ENCODE data around the gene COL5A3. TPM values are rescaled to one million over a fixed set of nuclear protein-coding genes. Genes with fewer than 3 reads are reported as not detected.

Gene COL5A3
- total and polyA plus RNA-seq, 4 donors, result 0.14 to 4.9 (median 0.76) TPM

DNA sequence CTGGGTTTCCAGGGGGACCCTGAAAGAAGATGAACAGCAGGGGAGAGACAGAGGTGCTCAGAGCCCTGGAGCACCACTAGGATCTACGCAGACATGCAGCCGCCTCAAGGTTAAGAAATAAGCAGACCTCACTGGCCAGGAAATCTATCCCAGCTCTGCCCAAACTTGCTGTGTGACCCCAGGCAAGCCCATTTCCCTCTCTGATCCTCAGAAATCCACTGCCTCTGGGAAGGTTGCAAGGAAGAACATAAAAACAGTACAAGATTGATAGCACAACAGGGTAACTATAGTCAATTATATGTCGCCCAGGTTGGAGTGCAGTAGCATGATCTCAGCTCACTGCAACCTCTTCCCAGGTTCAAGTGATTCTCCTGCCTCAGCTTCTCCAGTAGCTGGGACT is 20.8 kb downstream of the COL5A3 start:
- no peaks in the 10 kb centered on the region for H3K27me3 ChIP-seq (ENCODE audit: control insufficient read depth in 4 of 4, insufficient read depth in 4 of 4, low read length in 3 of 4)
- no peak overlapping the region for H3K4me3 ChIP-seq (ENCODE audit: low read depth in 1 of 3, low read length in 3 of 3)
- no peak for DNase-seq (ENCODE audit: low spot score)
- WGBS, result 95% methylated on average over 3 of the region's 3 CpGs
- no peak overlapping the region for H3K27ac ChIP-seq (ENCODE audit: low read depth in 1 of 2, low read length in 2 of 2)
- no peak overlapping the region for H3K9ac ChIP-seq (ENCODE audit: low read depth in 1 of 2, low read length in 2 of 2)
- H3K4me1 ChIP-seq (ENCODE audit: control insufficient read depth in 4 of 4, insufficient read depth in 4 of 4, low read length in 3 of 4), result peaks cover 0 to 3% (median 0%) of the 10 kb centered on the region in 4 donors
- H3K9me3 ChIP-seq (ENCODE audit: control insufficient read depth in 4 of 4, low read length in 3 of 4), result no peaks in the 10 kb centered on the region
- H3K36me3 ChIP-seq (ENCODE audit: control insufficient read depth in 4 of 4, insufficient read depth in 3 of 4, low read depth in 1 of 4, low read length in 3 of 4), result peaks cover 0 to 3% (median 0%) of the 10 kb centered on the region in 4 donors
- TF ChIP-seq RAD21 (IDR thresholded peaks at IDR 0.05) (no peak), HNF4G (IDR thresholded peaks at IDR 0.05) (no peak), NR2F2 (IDR thresholded peaks at IDR 0.05) (no peak), TAF1 (conservative IDR thresholded peaks at IDR 0.05) (no peak), EGR1 (IDR thresholded peaks at IDR 0.05; ENCODE audit: low read depth in 2 of 2) (no peak), RXRA (IDR thresholded peaks at IDR 0.05) (no peak), YY1 (IDR thresholded peaks at IDR 0.05) (no peak), FOXA1 (IDR thresholded peaks at IDR 0.05) (no peak), FOXA2 (IDR thresholded peaks at IDR 0.05) (no peak)
- TF ChIP-seq, protein P1, sequence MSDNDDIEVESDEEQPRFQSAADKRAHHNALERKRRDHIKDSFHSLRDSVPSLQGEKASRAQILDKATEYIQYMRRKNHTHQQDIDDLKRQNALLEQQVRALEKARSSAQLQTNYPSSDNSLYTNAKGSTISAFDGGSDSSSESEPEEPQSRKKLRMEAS (IDR thresholded peaks at IDR 0.05), result no peak
- TF ChIP-seq, protein P2, sequence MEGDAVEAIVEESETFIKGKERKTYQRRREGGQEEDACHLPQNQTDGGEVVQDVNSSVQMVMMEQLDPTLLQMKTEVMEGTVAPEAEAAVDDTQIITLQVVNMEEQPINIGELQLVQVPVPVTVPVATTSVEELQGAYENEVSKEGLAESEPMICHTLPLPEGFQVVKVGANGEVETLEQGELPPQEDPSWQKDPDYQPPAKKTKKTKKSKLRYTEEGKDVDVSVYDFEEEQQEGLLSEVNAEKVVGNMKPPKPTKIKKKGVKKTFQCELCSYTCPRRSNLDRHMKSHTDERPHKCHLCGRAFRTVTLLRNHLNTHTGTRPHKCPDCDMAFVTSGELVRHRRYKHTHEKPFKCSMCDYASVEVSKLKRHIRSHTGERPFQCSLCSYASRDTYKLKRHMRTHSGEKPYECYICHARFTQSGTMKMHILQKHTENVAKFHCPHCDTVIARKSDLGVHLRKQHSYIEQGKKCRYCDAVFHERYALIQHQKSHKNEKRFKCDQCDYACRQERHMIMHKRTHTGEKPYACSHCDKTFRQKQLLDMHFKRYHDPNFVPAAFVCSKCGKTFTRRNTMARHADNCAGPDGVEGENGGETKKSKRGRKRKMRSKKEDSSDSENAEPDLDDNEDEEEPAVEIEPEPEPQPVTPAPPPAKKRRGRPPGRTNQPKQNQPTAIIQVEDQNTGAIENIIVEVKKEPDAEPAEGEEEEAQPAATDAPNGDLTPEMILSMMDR (IDR thresholded peaks at IDR 0.05; ENCODE audit: low read depth, low read length, missing input control), result no peak
- TF ChIP-seq, protein P3, sequence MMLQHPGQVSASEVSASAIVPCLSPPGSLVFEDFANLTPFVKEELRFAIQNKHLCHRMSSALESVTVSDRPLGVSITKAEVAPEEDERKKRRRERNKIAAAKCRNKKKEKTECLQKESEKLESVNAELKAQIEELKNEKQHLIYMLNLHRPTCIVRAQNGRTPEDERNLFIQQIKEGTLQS (IDR thresholded peaks at IDR 0.05), result no peak
- TF ChIP-seq, protein P4, sequence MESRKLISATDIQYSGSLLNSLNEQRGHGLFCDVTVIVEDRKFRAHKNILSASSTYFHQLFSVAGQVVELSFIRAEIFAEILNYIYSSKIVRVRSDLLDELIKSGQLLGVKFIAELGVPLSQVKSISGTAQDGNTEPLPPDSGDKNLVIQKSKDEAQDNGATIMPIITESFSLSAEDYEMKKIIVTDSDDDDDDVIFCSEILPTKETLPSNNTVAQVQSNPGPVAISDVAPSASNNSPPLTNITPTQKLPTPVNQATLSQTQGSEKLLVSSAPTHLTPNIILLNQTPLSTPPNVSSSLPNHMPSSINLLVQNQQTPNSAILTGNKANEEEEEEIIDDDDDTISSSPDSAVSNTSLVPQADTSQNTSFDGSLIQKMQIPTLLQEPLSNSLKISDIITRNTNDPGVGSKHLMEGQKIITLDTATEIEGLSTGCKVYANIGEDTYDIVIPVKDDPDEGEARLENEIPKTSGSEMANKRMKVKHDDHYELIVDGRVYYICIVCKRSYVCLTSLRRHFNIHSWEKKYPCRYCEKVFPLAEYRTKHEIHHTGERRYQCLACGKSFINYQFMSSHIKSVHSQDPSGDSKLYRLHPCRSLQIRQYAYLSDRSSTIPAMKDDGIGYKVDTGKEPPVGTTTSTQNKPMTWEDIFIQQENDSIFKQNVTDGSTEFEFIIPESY (IDR thresholded peaks at IDR 0.05), result no peak
- TF ChIP-seq, protein P5, sequence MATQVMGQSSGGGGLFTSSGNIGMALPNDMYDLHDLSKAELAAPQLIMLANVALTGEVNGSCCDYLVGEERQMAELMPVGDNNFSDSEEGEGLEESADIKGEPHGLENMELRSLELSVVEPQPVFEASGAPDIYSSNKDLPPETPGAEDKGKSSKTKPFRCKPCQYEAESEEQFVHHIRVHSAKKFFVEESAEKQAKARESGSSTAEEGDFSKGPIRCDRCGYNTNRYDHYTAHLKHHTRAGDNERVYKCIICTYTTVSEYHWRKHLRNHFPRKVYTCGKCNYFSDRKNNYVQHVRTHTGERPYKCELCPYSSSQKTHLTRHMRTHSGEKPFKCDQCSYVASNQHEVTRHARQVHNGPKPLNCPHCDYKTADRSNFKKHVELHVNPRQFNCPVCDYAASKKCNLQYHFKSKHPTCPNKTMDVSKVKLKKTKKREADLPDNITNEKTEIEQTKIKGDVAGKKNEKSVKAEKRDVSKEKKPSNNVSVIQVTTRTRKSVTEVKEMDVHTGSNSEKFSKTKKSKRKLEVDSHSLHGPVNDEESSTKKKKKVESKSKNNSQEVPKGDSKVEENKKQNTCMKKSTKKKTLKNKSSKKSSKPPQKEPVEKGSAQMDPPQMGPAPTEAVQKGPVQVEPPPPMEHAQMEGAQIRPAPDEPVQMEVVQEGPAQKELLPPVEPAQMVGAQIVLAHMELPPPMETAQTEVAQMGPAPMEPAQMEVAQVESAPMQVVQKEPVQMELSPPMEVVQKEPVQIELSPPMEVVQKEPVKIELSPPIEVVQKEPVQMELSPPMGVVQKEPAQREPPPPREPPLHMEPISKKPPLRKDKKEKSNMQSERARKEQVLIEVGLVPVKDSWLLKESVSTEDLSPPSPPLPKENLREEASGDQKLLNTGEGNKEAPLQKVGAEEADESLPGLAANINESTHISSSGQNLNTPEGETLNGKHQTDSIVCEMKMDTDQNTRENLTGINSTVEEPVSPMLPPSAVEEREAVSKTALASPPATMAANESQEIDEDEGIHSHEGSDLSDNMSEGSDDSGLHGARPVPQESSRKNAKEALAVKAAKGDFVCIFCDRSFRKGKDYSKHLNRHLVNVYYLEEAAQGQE (IDR thresholded peaks at IDR 0.05), result no peak

DNA sequence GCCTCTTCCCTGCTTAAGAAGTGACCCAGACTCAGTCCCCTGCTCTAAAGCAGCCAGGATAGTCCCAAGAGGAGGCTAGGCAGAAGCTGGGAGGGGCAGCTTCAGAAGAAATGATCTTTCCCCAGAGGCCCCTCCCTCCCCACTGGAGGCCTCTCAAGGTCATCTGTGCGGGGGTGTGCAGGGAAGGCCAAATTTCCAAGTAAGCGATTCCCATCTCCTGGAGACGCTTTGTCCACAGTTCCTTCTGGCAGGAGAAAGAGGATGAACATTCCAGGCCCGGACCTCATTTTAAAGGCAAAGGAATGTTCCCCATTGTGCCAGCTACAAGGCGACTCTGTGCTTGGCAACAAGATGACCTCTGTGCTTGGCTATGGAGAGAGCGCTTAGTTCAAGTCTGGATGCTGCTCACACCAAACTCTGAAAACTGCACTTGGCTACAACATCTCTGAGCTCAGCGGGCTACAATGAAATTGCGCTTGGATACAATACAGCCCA is 23.5 kb downstream of the COL5A3 start:
- Histone ChIP-seq H3K27me3 (ENCODE audit: control insufficient read depth in 4 of 4, insufficient read depth in 4 of 4, low read length in 3 of 4) (no peaks in the 10 kb centered on the region), H3K4me1 (ENCODE audit: control insufficient read depth in 4 of 4, insufficient read depth in 4 of 4, low read length in 3 of 4) (peaks cover 0 to 3% (median 0%) of the 10 kb centered on the region in 4 donors), H3K36me3 (ENCODE audit: control insufficient read depth in 4 of 4, insufficient read depth in 3 of 4, low read depth in 1 of 4, low read length in 3 of 4) (peaks cover 0 to 3% (median 0%) of the 10 kb centered on the region in 4 donors), H3K9me3 (ENCODE audit: control insufficient read depth in 4 of 4, low read length in 3 of 4) (no peaks in the 10 kb centered on the region), H3K9ac (ENCODE audit: low read depth in 1 of 2, low read length in 2 of 2) (no peak overlapping the region), H3K27ac (ENCODE audit: low read depth in 1 of 2, low read length in 2 of 2) (no peak overlapping the region), H3K4me3 (ENCODE audit: low read depth in 1 of 3, low read length in 3 of 3) (no peak overlapping the region)
- 74% methylated on average over 8 of the region's 8 CpGs for WGBS
- no peak for DNase-seq (ENCODE audit: low spot score)
- no peak for TF ChIP-seq FOXA2 (IDR thresholded peaks at IDR 0.05)
- TF ChIP-seq, protein P1 (IDR thresholded peaks at IDR 0.05), result no peak
- TF ChIP-seq, protein P3 (IDR thresholded peaks at IDR 0.05), result no peak
- TF ChIP-seq, protein P2 (IDR thresholded peaks at IDR 0.05; ENCODE audit: low read depth, low read length, missing input control), result no peak
- TF ChIP-seq GABPA (IDR thresholded peaks at IDR 0.05 in 1 of 2, conservative IDR thresholded peaks at IDR 0.05 in 1 of 2), result no peak
- no peak for TF ChIP-seq RXRA (IDR thresholded peaks at IDR 0.05)
- no peak for TF ChIP-seq NR2F2 (IDR thresholded peaks at IDR 0.05)
- TF ChIP-seq EGR1 (IDR thresholded peaks at IDR 0.05; ENCODE audit: low read depth in 2 of 2), result no peak
- no peak for TF ChIP-seq YY1 (IDR thresholded peaks at IDR 0.05)
- no peak for TF ChIP-seq JUND (IDR thresholded peaks at IDR 0.05)
- no peak for TF ChIP-seq HNF4G (IDR thresholded peaks at IDR 0.05)
- TF ChIP-seq FOXA1 (IDR thresholded peaks at IDR 0.05), result no peak
- TF ChIP-seq, protein P4 (IDR thresholded peaks at IDR 0.05), result no peak
